ENCODE results near the gene ADAM17. TPM values are rescaled to one million over a fixed set of nuclear protein-coding genes. Genes with fewer than 3 reads are reported as not detected.
"Not testable (repeated sequence)": the region's sequence is repeated elsewhere in the genome, so short reads cannot be mapped to it uniquely, and the experiment has no call there.

ADAM17 gene
- 34.3 and 43.2 TPM in 2 replicates for total RNA-seq (2014; rRNA removed; shearing (Covaris generic))

GRCh38 chr2:9555297-9556120 lies at the start of gene ADAM17:
Gene ADAM17, minus strand, starts transcription at chr2:9555830. Its CDS starts 225 bp downstream, at chr2:9555605.
- DNase-seq (ENCODE audit: low read depth), result peak; percentile 99

GRCh38 chr2:9602412-9602811 lies 46.8 kb upstream of the ADAM17 start:
- DNase-seq (ENCODE audit: low read depth), result no peak

GRCh38 chr2:9601397-9601796 lies 45.8 kb upstream of the ADAM17 start:
- no peak for DNase-seq (ENCODE audit: low read depth)

- DNase-seq (ENCODE audit: low read depth), result no peak
Observed at GRCh38 chr2:9599430-9599829, 43.8 kb upstream of the ADAM17 start.

GRCh38 chr2:9596621-9597311 lies 41.1 kb upstream of the ADAM17 start:
- no peak for DNase-seq (ENCODE audit: low read depth)

GRCh38 chr2:9595746-9596145 lies 40.1 kb upstream of the ADAM17 start:
- DNase-seq (ENCODE audit: low read depth), result no peak

- peak; percentile 54 for DNase-seq (ENCODE audit: low read depth)
Observed at GRCh38 chr2:9595256-9595655, 39.6 kb upstream of the ADAM17 start.

GRCh38 chr2:9594366-9595054 lies 38.9 kb upstream of the ADAM17 start:
- DNase-seq (ENCODE audit: low read depth), result peak; percentile 75

- no peak for DNase-seq (ENCODE audit: low read depth)
Observed at GRCh38 chr2:9593925-9594324, 38.3 kb upstream of the ADAM17 start.

GRCh38 chr2:9592699-9593098 lies 37.1 kb upstream of the ADAM17 start:
- no peak for DNase-seq (ENCODE audit: low read depth)

- DNase-seq (ENCODE audit: low read depth), result no peak
Observed at GRCh38 chr2:9590641-9591040, 35.0 kb upstream of the ADAM17 start.

GRCh38 chr2:9586465-9586864 lies 30.8 kb upstream of the ADAM17 start:
- no peak for DNase-seq (ENCODE audit: low read depth)

GRCh38 chr2:9585486-9585885 lies 29.9 kb upstream of the ADAM17 start:
- DNase-seq (ENCODE audit: low read depth), result no peak

- not testable (repeated sequence) for DNase-seq (ENCODE audit: low read depth)
Observed at GRCh38 chr2:9584902-9585301, 29.3 kb upstream of the ADAM17 start.

GRCh38 chr2:9582624-9583023 lies 27.0 kb upstream of the ADAM17 start:
- no peak for DNase-seq (ENCODE audit: low read depth)

- DNase-seq (ENCODE audit: low read depth), result no peak
Observed at GRCh38 chr2:9578467-9579235, 23.0 kb upstream of the ADAM17 start.

GRCh38 chr2:9574331-9574730 lies 18.7 kb upstream of the ADAM17 start:
- no peak for DNase-seq (ENCODE audit: low read depth)

- no peak for DNase-seq (ENCODE audit: low read depth)
Observed at GRCh38 chr2:9573840-9574239, 18.2 kb upstream of the ADAM17 start.

- DNase-seq (ENCODE audit: low read depth), result no peak
Observed at GRCh38 chr2:9573013-9573720, 17.5 kb upstream of the ADAM17 start.

- no peak for DNase-seq (ENCODE audit: low read depth)
Observed at GRCh38 chr2:9570182-9571060, 14.8 kb upstream of the ADAM17 start.
